ENCODE data around the gene LDLRAD3. TPM values are rescaled to one million over a fixed set of nuclear protein-coding genes. Genes with fewer than 3 reads are reported as not detected.

Gene LDLRAD3
- total RNA-seq, 3 donors from 2014 or later (not counting 1 experiment from before 2014, with no cell fraction given), result 1.0 to 1.5 (median 1.2) TPM

DNA sequence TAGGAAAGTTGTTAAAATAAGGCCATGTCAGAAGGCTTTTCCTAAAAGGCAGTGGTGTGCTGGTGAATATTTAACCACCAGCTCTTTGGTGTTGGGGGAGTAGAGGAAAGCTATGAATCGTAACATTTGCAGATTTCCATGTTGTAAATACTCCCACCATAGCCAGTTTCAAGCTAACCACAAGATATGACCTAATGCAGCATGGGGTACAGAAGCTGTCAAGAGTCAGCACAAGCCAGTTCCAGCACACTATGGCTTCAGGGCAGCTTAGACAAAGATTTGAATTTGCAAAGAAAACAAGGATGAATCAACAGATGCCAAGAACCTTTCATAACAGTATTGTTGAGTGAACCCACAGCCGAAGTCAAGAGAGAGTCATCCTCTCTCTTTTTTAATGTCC is 305.4 kb downstream of the LDLRAD3 start:
- intact Hi-C loops (cut with micrococcal nuclease), result no loop called here
- 71% methylated on average over 1 of the region's 2 CpGs for WGBS (ENCODE audit: insufficient coverage)
- H3K4me3 Mint-ChIP-seq, result no peak overlapping the region
- Histone ChIP-seq H3K27ac (ENCODE audit: low read length) (no peak overlapping the region), H3K4me3 (ENCODE audit: low read length) (no peak overlapping the region), H3K4me1 (ENCODE audit: control insufficient read depth, insufficient read depth, low read length) (no peaks in the 10 kb centered on the region), H3K9me3 (ENCODE audit: control insufficient read depth, insufficient read depth, low read length) (no peaks in the 10 kb centered on the region), H3K36me3 (ENCODE audit: control insufficient read depth, insufficient read depth, low read length) (no peaks in the 10 kb centered on the region), H3K27me3 (ENCODE audit: control insufficient read depth, insufficient read depth, low read length) (no peaks in the 10 kb centered on the region)
- TF ChIP-seq CTCF (IDR thresholded peaks at IDR 0.05), result no peak
- H3K27ac Mint-ChIP-seq, result no peak overlapping the region
- no peaks in the 10 kb centered on the region for H3K36me3 Mint-ChIP-seq
- peaks cover 0 to 2% of the 10 kb centered on the region in 2 donors for H3K9me3 Mint-ChIP-seq
- ATAC-seq (no peak), DNase-seq (no peak)
- no peaks in the 10 kb centered on the region for H3K4me1 Mint-ChIP-seq
- peaks cover 39 to 68% of the 10 kb centered on the region in 2 donors for H3K27me3 Mint-ChIP-seq (ENCODE audit: low read depth in 2 of 2)

GRCh38 chr11:36251823-36252222 is 308.0 kb downstream of the LDLRAD3 start:
- no peak for ATAC-seq
- Mint-ChIP-seq H3K9me3 (peaks cover 0 to 2% of the 10 kb centered on the region in 2 donors), H3K36me3 (no peaks in the 10 kb centered on the region), H3K27me3 (ENCODE audit: low read depth in 2 of 2) (peaks cover 30 to 48% of the 10 kb centered on the region in 2 donors), H3K4me1 (no peaks in the 10 kb centered on the region), H3K27ac (no peak overlapping the region), H3K4me3 (no peak overlapping the region)
- TF ChIP-seq CTCF (IDR thresholded peaks at IDR 0.05), result no peak
- no peaks in the 10 kb centered on the region for H3K9me3 ChIP-seq (ENCODE audit: control insufficient read depth, insufficient read depth, low read length)
- no peak for DNase-seq
- H3K36me3 ChIP-seq (ENCODE audit: control insufficient read depth, insufficient read depth, low read length), result no peaks in the 10 kb centered on the region
- intact Hi-C loops (cut with micrococcal nuclease), result loop anchor here (10.0 kb wide), 1 partner anchor 57 kb away; no protein-coding TSS in a partner anchor
- WGBS (ENCODE audit: insufficient coverage), result 61% methylated on average over 2 of the region's 2 CpGs
- H3K27me3 ChIP-seq (ENCODE audit: control insufficient read depth, insufficient read depth, low read length), result no peaks in the 10 kb centered on the region
- H3K27ac ChIP-seq (ENCODE audit: low read length), result no peak overlapping the region
- no peaks in the 10 kb centered on the region for H3K4me1 ChIP-seq (ENCODE audit: control insufficient read depth, insufficient read depth, low read length)
- no peak overlapping the region for H3K4me3 ChIP-seq (ENCODE audit: low read length)

GRCh38 chr11:36253238-36253637 is 309.4 kb downstream of the LDLRAD3 start:
- TF ChIP-seq CTCF (IDR thresholded peaks at IDR 0.05), result no peak
- Mint-ChIP-seq H3K36me3 (no peaks in the 10 kb centered on the region), H3K27me3 (ENCODE audit: low read depth in 2 of 2) (peaks cover 26 to 44% of the 10 kb centered on the region in 2 donors), H3K4me3 (no peak overlapping the region), H3K9me3 (peaks cover 0 to 2% of the 10 kb centered on the region in 2 donors), H3K27ac (no peak overlapping the region), H3K4me1 (no peaks in the 10 kb centered on the region)
- Histone ChIP-seq H3K36me3 (ENCODE audit: control insufficient read depth, insufficient read depth, low read length) (no peaks in the 10 kb centered on the region), H3K4me1 (ENCODE audit: control insufficient read depth, insufficient read depth, low read length) (no peaks in the 10 kb centered on the region), H3K9me3 (ENCODE audit: control insufficient read depth, insufficient read depth, low read length) (no peaks in the 10 kb centered on the region), H3K27ac (ENCODE audit: low read length) (no peak overlapping the region), H3K27me3 (ENCODE audit: control insufficient read depth, insufficient read depth, low read length) (no peaks in the 10 kb centered on the region), H3K4me3 (ENCODE audit: low read length) (no peak overlapping the region)
- intact Hi-C loops (cut with micrococcal nuclease), result loop anchor here (10.0 kb wide), 1 partner anchor 58 kb away; no protein-coding TSS in a partner anchor
- WGBS (ENCODE audit: insufficient coverage), result 83% methylated on average over 5 of the region's 5 CpGs
- DNase-seq, result no peak
- ATAC-seq, result no peak

GRCh38 chr11:36254713-36255112 is 310.9 kb downstream of the LDLRAD3 start:
- H3K9me3 ChIP-seq (ENCODE audit: control insufficient read depth, insufficient read depth, low read length), result no peaks in the 10 kb centered on the region
- no peak overlapping the region for H3K27ac ChIP-seq (ENCODE audit: low read length)
- DNase-seq (no peak), ATAC-seq (no peak)
- no peak overlapping the region for H3K4me3 Mint-ChIP-seq
- H3K27me3 Mint-ChIP-seq (ENCODE audit: low read depth in 2 of 2), result peaks cover 24 to 42% of the 10 kb centered on the region in 2 donors
- H3K36me3 Mint-ChIP-seq, result no peaks in the 10 kb centered on the region
- intact Hi-C loops (cut with micrococcal nuclease), result loop anchor here (10.0 kb wide), 1 partner anchor 60 kb away; no protein-coding TSS in a partner anchor
- no peaks in the 10 kb centered on the region for H3K4me1 Mint-ChIP-seq
- WGBS (ENCODE audit: insufficient coverage), result 75% methylated on average over 1 of the region's 1 CpG
- H3K4me1 ChIP-seq (ENCODE audit: control insufficient read depth, insufficient read depth, low read length), result no peaks in the 10 kb centered on the region
- H3K4me3 ChIP-seq (ENCODE audit: low read length), result no peak overlapping the region
- no peaks in the 10 kb centered on the region for H3K27me3 ChIP-seq (ENCODE audit: control insufficient read depth, insufficient read depth, low read length)
- H3K36me3 ChIP-seq (ENCODE audit: control insufficient read depth, insufficient read depth, low read length), result no peaks in the 10 kb centered on the region
- TF ChIP-seq CTCF (IDR thresholded peaks at IDR 0.05), result no peak
- H3K9me3 Mint-ChIP-seq, result peaks cover 0 to 2% of the 10 kb centered on the region in 2 donors
- H3K27ac Mint-ChIP-seq, result no peak overlapping the region

All from natural killer cell (primary cell).